T47D (cell line): ENCODE results near the gene CDADC1.

Source experiments
- DNase-seq, 2 experiments: peaks; one replicate each; pipeline versions ENCODE4 v3.0.0 to v3.0.0-alpha.2; 2011 to 2012; ENCODE audit warnings: low read depth in 1 of 2, low spot score in 1 of 2
- JUND ChIP-seq: IDR thresholded peaks from 2 replicates; pipeline ENCODE4 v1.6.1; 2012; ENCODE audit warnings: low read depth
- in situ Hi-C: cut with HindIII; loops from 2 replicates; pipeline ENCODE4 v1.10.0; 2016; ENCODE audit warnings: low sequenced_read_pairs, low pct_unique_long_range_greater_than_20kb

Gene CDADC1

DNA sequence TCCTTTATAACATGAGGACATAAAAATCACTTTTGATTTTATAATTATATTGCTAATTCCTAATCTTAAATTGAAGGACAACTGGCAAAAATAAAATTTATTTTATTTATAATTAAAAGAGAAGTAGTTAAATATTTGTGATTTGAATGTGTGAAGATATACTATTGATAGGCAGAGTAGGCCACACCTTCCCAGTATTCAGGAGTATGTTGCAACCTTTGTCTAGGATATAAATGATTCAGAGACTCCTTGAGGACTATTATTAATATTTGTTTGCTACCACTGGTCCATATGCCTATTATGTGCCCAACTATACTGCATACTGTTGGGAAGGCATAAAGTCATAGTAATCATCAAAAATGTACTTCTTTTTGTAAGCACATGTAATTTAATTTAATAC lies 94.2 kb downstream of the CDADC1 start:
- in situ Hi-C loops = no loop called here
- TF ChIP-seq JUND = no peak
- DNase-seq = no peak

DNA sequence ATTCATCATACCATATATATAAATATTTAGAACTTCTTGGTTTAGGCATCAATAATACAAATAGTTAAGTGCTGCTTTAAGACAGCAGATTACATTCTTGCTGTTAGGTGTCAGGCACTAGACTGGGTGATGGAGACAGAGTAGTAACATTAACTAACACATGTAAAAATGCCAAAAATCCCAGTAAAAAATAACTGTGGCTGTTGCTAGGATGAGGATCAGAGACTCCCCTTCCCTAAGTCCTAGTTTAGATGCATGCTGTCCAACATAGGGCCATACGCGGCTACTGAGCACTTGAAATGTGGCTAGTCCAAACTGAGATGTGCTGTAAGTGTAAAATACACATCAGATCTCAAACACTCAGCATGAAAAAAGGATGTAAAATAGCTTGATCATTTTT lies 94.7 kb downstream of the CDADC1 start:
- DNase-seq = no peak
- in situ Hi-C loops = no loop called here
- TF ChIP-seq JUND = no peak
